ENCODE data around the gene ZNF423. TPM values are rescaled to one million over a fixed set of nuclear protein-coding genes. Genes with fewer than 3 reads are reported as not detected.

Gene ZNF423
- total RNA-seq, 4 donors from 2014 or later, result 6.6 to 22.9 (median 8.6) TPM

DNA sequence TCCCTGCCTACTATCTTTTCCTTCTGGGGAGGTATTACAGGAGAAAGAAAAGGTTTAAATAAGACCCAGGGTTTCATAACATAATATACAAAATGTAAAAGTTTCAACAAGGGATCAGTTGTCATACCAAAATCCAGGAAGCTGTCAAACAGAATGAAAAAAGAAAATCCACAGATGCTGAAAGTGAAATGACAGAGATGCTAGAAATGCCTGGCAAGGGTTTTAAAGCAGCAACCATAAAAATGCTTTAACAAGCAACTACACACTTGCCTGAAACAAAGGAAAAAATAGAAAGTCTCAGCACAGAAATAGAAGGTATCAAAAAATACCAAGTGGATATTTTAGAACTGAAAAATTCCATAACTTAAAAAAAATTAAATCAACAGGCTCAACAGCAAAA lies 377.3 kb downstream of the ZNF423 start:
- ATAC-seq (ENCODE audit: low FRiP score) (no peak), DNase-seq (ENCODE audit: low spot score) (no peak)
- TF ChIP-seq, protein P1, sequence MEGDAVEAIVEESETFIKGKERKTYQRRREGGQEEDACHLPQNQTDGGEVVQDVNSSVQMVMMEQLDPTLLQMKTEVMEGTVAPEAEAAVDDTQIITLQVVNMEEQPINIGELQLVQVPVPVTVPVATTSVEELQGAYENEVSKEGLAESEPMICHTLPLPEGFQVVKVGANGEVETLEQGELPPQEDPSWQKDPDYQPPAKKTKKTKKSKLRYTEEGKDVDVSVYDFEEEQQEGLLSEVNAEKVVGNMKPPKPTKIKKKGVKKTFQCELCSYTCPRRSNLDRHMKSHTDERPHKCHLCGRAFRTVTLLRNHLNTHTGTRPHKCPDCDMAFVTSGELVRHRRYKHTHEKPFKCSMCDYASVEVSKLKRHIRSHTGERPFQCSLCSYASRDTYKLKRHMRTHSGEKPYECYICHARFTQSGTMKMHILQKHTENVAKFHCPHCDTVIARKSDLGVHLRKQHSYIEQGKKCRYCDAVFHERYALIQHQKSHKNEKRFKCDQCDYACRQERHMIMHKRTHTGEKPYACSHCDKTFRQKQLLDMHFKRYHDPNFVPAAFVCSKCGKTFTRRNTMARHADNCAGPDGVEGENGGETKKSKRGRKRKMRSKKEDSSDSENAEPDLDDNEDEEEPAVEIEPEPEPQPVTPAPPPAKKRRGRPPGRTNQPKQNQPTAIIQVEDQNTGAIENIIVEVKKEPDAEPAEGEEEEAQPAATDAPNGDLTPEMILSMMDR (IDR thresholded peaks at IDR 0.05), result no peak

DNA sequence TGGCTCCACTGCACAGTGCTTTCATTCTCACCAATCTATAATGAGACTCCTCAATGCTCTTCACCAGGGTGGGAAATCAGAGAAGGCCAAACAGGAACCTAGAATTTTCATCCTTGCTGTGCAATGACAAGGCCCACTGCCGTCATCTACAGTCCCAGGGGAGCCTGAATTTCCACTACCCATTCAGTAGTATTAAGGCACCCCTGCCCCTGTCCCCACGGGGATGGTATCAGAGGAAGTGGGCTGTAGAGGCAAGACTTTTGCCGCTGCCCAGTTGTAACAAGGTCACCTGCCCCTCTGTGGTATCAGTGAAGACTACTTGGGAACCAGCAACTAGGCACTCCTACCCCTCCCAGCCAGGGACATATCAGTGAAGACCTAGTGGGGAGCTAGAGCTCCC lies 377.8 kb downstream of the ZNF423 start:
- TF ChIP-seq, protein P1 (IDR thresholded peaks at IDR 0.05), result no peak
- no peak for DNase-seq (ENCODE audit: low spot score)
- no peak for ATAC-seq (ENCODE audit: low FRiP score)

DNA sequence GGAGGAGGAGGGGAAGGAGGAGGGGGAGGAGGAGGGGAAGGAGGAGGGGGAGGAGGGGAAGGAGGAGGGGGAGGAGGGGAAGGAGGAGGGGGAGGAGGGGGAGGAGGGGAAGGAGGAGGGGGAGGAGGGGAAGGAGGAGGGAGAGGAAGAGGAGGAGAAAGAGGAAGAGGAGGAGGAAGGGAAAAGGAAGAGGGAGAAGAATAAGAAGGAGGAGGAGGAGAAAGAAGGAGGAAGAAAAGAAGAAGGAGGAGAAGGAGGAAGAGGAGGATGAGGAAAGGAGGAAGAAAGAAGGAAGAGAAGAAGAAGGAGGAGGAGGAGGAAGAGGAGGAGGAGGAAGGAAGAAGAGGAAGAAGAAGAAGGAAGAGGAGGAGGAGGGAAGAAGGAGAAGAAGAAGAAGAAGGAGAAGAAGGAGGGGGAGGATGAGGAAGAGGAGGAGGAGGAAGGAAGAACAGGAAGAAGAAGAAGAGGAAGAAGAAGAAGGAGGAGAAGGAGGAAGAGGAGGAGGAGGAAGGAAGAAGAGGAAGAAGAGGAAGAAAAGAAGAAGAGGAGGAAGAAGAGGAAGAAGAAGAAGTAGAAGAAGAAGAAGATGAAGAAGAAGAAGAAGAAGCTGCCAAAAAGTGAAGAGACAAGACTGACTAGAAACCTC lies 378.5 kb downstream of the ZNF423 start:
- ATAC-seq (ENCODE audit: low FRiP score) (no peak), DNase-seq (ENCODE audit: low spot score) (no peak)
- TF ChIP-seq, protein P1 (IDR thresholded peaks at IDR 0.05), result no peak

DNA sequence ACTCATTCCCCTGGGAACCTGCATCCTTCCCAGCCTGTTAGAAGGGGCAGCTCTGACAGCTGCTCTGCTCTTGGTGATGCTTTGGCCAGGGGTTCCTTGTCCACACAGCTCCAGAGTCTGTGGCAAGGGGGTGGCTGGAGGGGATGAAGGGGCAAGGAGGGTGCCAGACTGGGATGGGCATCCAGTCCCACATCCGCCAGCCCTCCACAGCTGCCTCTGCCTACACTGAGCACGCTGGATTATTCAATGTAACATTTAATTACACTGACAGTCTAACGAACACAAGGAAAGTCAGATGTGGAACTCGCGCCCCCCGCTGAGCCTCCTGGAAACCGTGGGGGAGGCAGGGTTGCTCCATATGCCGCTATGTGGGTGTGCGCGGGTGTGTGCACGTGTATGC lies 381.2 kb downstream of the ZNF423 start:
- no peak for ATAC-seq (ENCODE audit: low FRiP score)

DNA sequence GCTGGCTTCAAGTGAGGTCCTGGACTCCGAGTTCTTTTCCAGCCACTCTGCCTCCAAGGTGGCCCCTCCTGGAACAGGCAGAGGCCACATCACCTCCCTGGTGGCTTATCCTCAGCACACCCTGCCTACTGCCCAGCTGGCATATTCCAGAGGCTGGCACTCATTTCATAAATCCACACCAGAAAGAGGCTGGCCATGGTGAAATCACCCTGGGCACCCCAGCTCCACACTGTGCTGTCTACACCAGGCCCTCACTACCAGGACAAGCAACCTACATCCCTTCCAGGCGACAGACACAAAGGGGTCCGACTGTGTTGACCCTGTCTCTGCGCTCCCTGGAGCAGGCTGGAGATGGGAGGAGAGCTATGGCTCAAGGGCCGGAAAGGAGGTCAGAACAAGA lies 382.1 kb downstream of the ZNF423 start:
- no peak for ATAC-seq (ENCODE audit: low FRiP score)
- TF ChIP-seq, protein P1 (IDR thresholded peaks at IDR 0.05), result no peak
- DNase-seq (ENCODE audit: low spot score), result peak; percentile 3

More for the DNA sequence above, 381.2 kb downstream of the ZNF423 start:
- TF ChIP-seq, protein P1 (IDR thresholded peaks at IDR 0.05), result no peak
- DNase-seq (ENCODE audit: low spot score), result peak; percentile 7

DNA sequence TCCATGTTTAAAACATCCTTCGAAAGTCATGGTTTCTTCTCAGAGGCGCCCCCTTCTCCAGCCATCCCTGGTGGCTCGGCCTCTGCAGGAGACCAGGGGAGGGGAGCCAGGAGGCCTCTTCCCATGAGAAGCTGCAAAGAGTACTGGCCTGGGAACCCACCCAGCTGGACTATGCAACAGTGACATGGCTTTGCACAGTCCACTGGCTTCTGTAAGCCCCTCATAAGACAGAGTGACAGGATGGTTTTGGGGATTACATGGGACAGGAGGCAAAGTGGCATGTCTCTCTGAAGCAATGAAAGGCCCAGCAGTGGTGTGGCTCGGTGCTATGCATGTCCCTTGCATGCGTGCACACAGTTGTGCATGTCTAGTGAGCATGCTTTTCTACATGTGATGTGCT lies 382.8 kb downstream of the ZNF423 start:
- TF ChIP-seq, protein P1 (IDR thresholded peaks at IDR 0.05), result no peak
- DNase-seq (ENCODE audit: low spot score), result no peak
- no peak for ATAC-seq (ENCODE audit: low FRiP score)

DNA sequence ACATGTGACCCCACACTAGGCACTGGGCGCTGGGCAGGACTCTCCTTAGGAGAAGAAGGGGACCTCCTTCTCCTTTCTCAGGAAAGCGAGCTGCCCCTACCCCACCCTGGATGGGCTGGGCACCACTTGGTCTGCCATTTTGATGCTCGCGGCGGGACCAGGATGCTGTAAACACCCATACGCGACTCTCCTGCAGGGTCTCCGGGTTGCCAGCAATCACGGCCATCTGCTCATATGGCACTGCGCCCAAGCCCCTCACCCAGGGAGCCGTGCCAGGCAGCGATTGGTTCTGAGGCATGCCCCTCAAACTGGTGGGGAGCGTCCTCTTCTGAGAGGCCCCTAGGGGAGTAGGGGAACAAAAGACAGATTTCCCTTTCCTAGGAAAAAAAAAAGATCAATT lies 383.3 kb downstream of the ZNF423 start:
- TF ChIP-seq, protein P1 (IDR thresholded peaks at IDR 0.05), result no peak
- no peak for ATAC-seq (ENCODE audit: low FRiP score)
- peak; percentile 0 for DNase-seq (ENCODE audit: low spot score)
